H1 (cell line): Measurements from ENCODE around the gene ZNF135. TPM values are rescaled to one million over a fixed set of nuclear protein-coding genes. Genes with fewer than 3 reads are reported as not detected.

ENCODE experiments used
- CTCF ChIA-PET: fragments of 300-600 bp; sonication (Branson Sonifier 250); formaldehyde crosslinking; loops from one replicate; lab custom pipeline; 2021; ENCODE audit not compliant: partially characterized antibody; lab: Charles Lee
- POLR2A ChIA-PET: fragments of 300-600 bp; sonication (Branson Sonifier 250); formaldehyde crosslinking; loops from one replicate; lab custom pipeline; 2021; ENCODE audit warnings: inconsistent platforms; ENCODE audit not compliant: partially characterized antibody; lab: Charles Lee
- DNase-seq, 2 experiments: peaks; one replicate each; pipeline versions ENCODE4 v3.0.0 to v3.0.0-alpha.2; 2010 to 2022; ENCODE audit warnings: low spot score in 2 of 2, low read depth in 1 of 2, mixed read lengths in 1 of 2
- FAIRE-seq: peaks from 2 replicates; lab custom pipeline; 2011; peaks lifted over from hg19 to GRCh38; lab: Jason Lieb, UNC
- H2AFZ ChIP-seq: 2 replicates; pipeline ENCODE4 v1.8.1; 2012; ENCODE audit warnings: low read length, inconsistent platforms
- H2AK5ac ChIP-seq: 2 replicates; pipeline ENCODE4 v1.6.1; 2013; ENCODE audit warnings: low read depth, low read length
- H2BK120ac ChIP-seq: replicated peaks from 2 replicates; pipeline ENCODE3; 2013; ENCODE audit warnings: low read depth, low read length, inconsistent platforms
- H2BK12ac ChIP-seq: 2 replicates; pipeline ENCODE4 v1.6.1; 2013; ENCODE audit warnings: low read depth, low read length
- H2BK15ac ChIP-seq: 2 replicates; pipeline ENCODE4 v1.6.1; 2013; ENCODE audit warnings: low read length
- H2BK20ac ChIP-seq: 2 replicates; pipeline ENCODE4 v1.6.1; 2013; ENCODE audit warnings: low read length
- H2BK5ac ChIP-seq: 2 replicates; pipeline ENCODE4 v1.6.1; 2013; ENCODE audit warnings: low read depth, low read length
- H3K14ac ChIP-seq: 2 replicates; pipeline ENCODE4 v1.6.1; 2013; ENCODE audit warnings: inconsistent platforms; ENCODE audit not compliant: insufficient read length
- H3K18ac ChIP-seq: 2 replicates; pipeline ENCODE4 v1.6.1; 2013; ENCODE audit warnings: low read length; ENCODE audit errors: extremely low read depth
- H3K23ac ChIP-seq: 2 replicates; pipeline ENCODE4 v1.6.1; 2013; ENCODE audit warnings: inconsistent platforms; ENCODE audit not compliant: insufficient read length
- H3K23me2 ChIP-seq: 2 replicates; pipeline ENCODE4 v1.6.1; 2013; ENCODE audit warnings: low read depth, low read length
- H3K27ac ChIP-seq: 2 replicates; pipeline ENCODE4 v1.6.1; 2011; ENCODE audit warnings: low read depth, low read length, inconsistent platforms
- H3K27me3 ChIP-seq, 4 experiments: replicated peaks in 1 of 4; 1 replicate in 1 of 4; 2 replicates in 3 of 4; pipeline versions ENCODE4 v1.6.1 to v1.8.1; 2011 to 2013; ENCODE audit warnings: low read length in 3 of 4, mild to moderate bottlenecking in 3 of 4, inconsistent platforms in 2 of 4, mixed read lengths in 2 of 4, moderate library complexity in 1 of 4; ENCODE audit not compliant: control insufficient read depth in 3 of 4, insufficient read depth in 3 of 4; ENCODE audit errors: extremely low read depth in 1 of 4
- H3K36me3 ChIP-seq, 4 experiments: 2 replicates each; pipeline versions ENCODE4 v1.6.1 to v1.8.1; 2011 to 2013; ENCODE audit warnings: mild to moderate bottlenecking in 4 of 4, low read length in 3 of 4, moderate library complexity in 2 of 4, control low read depth in 1 of 4, inconsistent platforms in 1 of 4; ENCODE audit not compliant: insufficient read depth in 4 of 4, control insufficient read depth in 2 of 4
- H3K4ac ChIP-seq: replicated peaks from 2 replicates; pipeline ENCODE3; 2013; ENCODE audit warnings: low read length, low read depth, mixed read lengths, inconsistent platforms; ENCODE audit not compliant: insufficient read length
- H3K4me1 ChIP-seq, 4 experiments: replicated peaks in 1 of 4; 1 replicate in 1 of 4; 2 replicates in 3 of 4; pipeline versions ENCODE4 v1.6.1 to v1.8.1; 2011 to 2013; ENCODE audit warnings: low read length in 3 of 4, inconsistent platforms in 2 of 4, mixed read lengths in 1 of 4; ENCODE audit not compliant: insufficient read depth in 4 of 4, control insufficient read depth in 3 of 4
- H3K4me2 ChIP-seq, 2 experiments: 2 replicates each; pipeline versions ENCODE4 v1.6.1 to v1.8.1; 2011 to 2013; ENCODE audit warnings: low read depth in 2 of 2, low read length in 2 of 2, control low read depth in 1 of 2, inconsistent platforms in 1 of 2, mild to moderate bottlenecking in 1 of 2; ENCODE audit not compliant: insufficient read depth in 1 of 2
- H3K4me3 ChIP-seq, 4 experiments: fragments of 200-600, 300-600 bp in 1 of 4; sonication (generic), shearing (Covaris generic), sonication (Bioruptor Twin) in 1 of 4; 2 replicates each; pipeline versions ENCODE4 v1.5.1 to v1.8.1; 2011 to 2016; ENCODE audit warnings: low read length in 4 of 4, low read depth in 3 of 4, control low read depth in 2 of 4, inconsistent platforms in 2 of 4, mild to moderate bottlenecking in 2 of 4, mixed read lengths in 1 of 4, moderate library complexity in 1 of 4; ENCODE audit not compliant: insufficient read depth in 2 of 4; ENCODE audit errors: extremely low read depth in 1 of 4
- H3K56ac ChIP-seq: replicated peaks from 2 replicates; pipeline ENCODE3; 2013; ENCODE audit warnings: low read depth, mild to moderate bottlenecking, mixed read lengths, low read length, inconsistent platforms; ENCODE audit not compliant: insufficient read length
- H3K79me1 ChIP-seq: 2 replicates; pipeline ENCODE4 v1.6.1; 2013; ENCODE audit warnings: low read depth, low read length, control low read depth
- H3K79me2 ChIP-seq, 2 experiments: 2 replicates each; pipeline versions ENCODE4 v1.6.1 to v1.8.1; 2012 to 2013; ENCODE audit warnings: low read length in 2 of 2, mild to moderate bottlenecking in 2 of 2, inconsistent platforms in 1 of 2; ENCODE audit not compliant: insufficient read depth in 2 of 2, control insufficient read depth in 1 of 2
- H3K9ac ChIP-seq, 4 experiments: replicated peaks in 1 of 4; 1 replicate in 1 of 4; 2 replicates in 3 of 4; pipeline versions ENCODE4 v1.6.1 to v1.8.1; 2011 to 2013; ENCODE audit warnings: low read depth in 3 of 4, low read length in 3 of 4, control low read depth in 2 of 4, mild to moderate bottlenecking in 2 of 4, moderate library complexity in 2 of 4, inconsistent platforms in 1 of 4; ENCODE audit errors: extremely low read depth in 1 of 4
- H3K9me3 ChIP-seq, 2 experiments: 2 replicates each; pipeline versions ENCODE4 v1.6.1 to v1.8.1; 2012 to 2013; ENCODE audit warnings: mild to moderate bottlenecking in 2 of 2, moderate library complexity in 2 of 2, control low read depth in 1 of 2, inconsistent platforms in 1 of 2, low read depth in 1 of 2, low read length in 1 of 2, mixed read lengths in 1 of 2; ENCODE audit not compliant: insufficient read depth in 2 of 2
- H4K20me1 ChIP-seq, 2 experiments: replicated peaks in 1 of 2; 2 replicates each; pipeline versions ENCODE3 to v1.8.1; 2011 to 2013; ENCODE audit warnings: inconsistent platforms in 2 of 2, low read length in 2 of 2, mild to moderate bottlenecking in 1 of 2; ENCODE audit not compliant: insufficient read depth in 2 of 2, control insufficient read depth in 1 of 2
- H4K5ac ChIP-seq: 2 replicates; pipeline ENCODE4 v1.6.1; 2013; ENCODE audit warnings: low read length, low read depth, mixed read lengths, inconsistent platforms; ENCODE audit not compliant: insufficient read length
- H4K8ac ChIP-seq: 2 replicates; pipeline ENCODE4 v1.8.0; 2013; ENCODE audit warnings: mild to moderate bottlenecking, moderate library complexity, low read length, inconsistent platforms; ENCODE audit not compliant: insufficient read depth; ENCODE audit errors: extremely low read depth
- H4K91ac ChIP-seq: replicated peaks from 2 replicates; pipeline ENCODE3; 2013; ENCODE audit warnings: low read length, mixed read lengths, inconsistent platforms; ENCODE audit not compliant: insufficient read length
- ATF3 ChIP-seq: IDR thresholded peaks from 2 replicates; pipeline ENCODE4 v1.6.1; 2011; ENCODE audit warnings: low read depth, mild to moderate bottlenecking, low read length; ENCODE audit not compliant: insufficient read depth
- CHD1 ChIP-seq: IDR thresholded peaks from 2 replicates; pipeline ENCODE4 v1.6.1; 2012; ENCODE audit warnings: low read depth, low read length, improper control_type of control experiment
- CREB1 ChIP-seq: IDR thresholded peaks from 2 replicates; pipeline ENCODE4 v1.6.1; 2012; ENCODE audit warnings: inconsistent platforms
- HDAC6 ChIP-seq: IDR thresholded peaks from one replicate; pipeline ENCODE4 v1.7.1; 2012; ENCODE audit warnings: low read depth, mild to moderate bottlenecking, inconsistent platforms, low read length, moderate library complexity
- MAFK ChIP-seq: IDR thresholded peaks from 2 replicates; pipeline ENCODE4 v1.6.1; 2012; ENCODE audit warnings: low read depth, mild to moderate bottlenecking, improper control_type of control experiment, low read length
- PHF8 ChIP-seq: fragments of 200-600 bp; sonication (generic); conservative IDR thresholded peaks from 2 replicates; pipeline ENCODE4 v1.7.1; 2012; ENCODE audit warnings: low read depth, mild to moderate bottlenecking, inconsistent platforms, low read length, moderate library complexity
- RNF2 ChIP-seq: fragments of 200-900, 300-1000 bp; sonication (generic); IDR thresholded peaks from 2 replicates; pipeline ENCODE4 v1.7.1; 2016; ENCODE audit warnings: borderline replicate concordance, low read depth, mild to moderate bottlenecking, antibody characterized with exemption, low read length; ENCODE audit not compliant: poor library complexity, severe bottlenecking; ENCODE audit errors: missing control alignments
- SIX5 ChIP-seq: IDR thresholded peaks from 2 replicates; pipeline ENCODE4 v1.6.1; 2011; ENCODE audit warnings: mild to moderate bottlenecking, low read depth, low read length
- TEAD4 ChIP-seq: IDR thresholded peaks from 2 replicates; pipeline ENCODE4 v1.6.1; 2012; ENCODE audit warnings: low read depth, low read length, inconsistent platforms, mixed read lengths
- WGBS, 2 experiments: shearing (Covaris generic) in 1 of 2; methylation state at CpG; one replicate each; pipeline versions ENCODE4 v1.1.6 to v1.1.7; 2013 to 2015; ENCODE audit warnings: low lambda C conversion rate in 2 of 2, mixed read lengths in 2 of 2, inconsistent platforms in 1 of 2, low coverage in 1 of 2, missing lambda C conversion rate in 1 of 2; ENCODE audit not compliant: insufficient replicate concordance in 2 of 2, insufficient coverage in 1 of 2, insufficient read length in 1 of 2; ENCODE audit errors: extremely low coverage in 1 of 2, missing lambda C conversion rate in 1 of 2; 5-methylcytosine and 5-hydroxymethylcytosine counted together
- polyA plus RNA-seq, 7 experiments: library from polyadenylated mRNA; depleted of rRNA in 3 of 7; stranded (reverse) in 5 of 7; unstranded in 2 of 7; fragments of >200 nt in 5 of 7; fragments of 200-250 nt in 2 of 7; gene quantifications; 1 replicate in 5 of 7; 2 replicates in 1 of 7; 4 replicates in 1 of 7; pipeline versions ENCODE4 v1.2.1 to v1.2.3, GENCODE V29; 2011 to 2013; ENCODE audit warnings: missing spikeins in 2 of 7, mixed read lengths in 2 of 7
- total RNA-seq: library from RNA; stranded (reverse); fragmentation: NEBNext Ultra II Directional; extraction: Animal tissue kit (Norgen Biotek cat#: 25700); gene quantifications from 2 replicates; pipeline ENCODE4 v1.2.1, GENCODE V29; 2021

The ZNF135 gene
- total and polyA plus RNA-seq, 2 of the 8 experiments (the other 6 are each of a cell fraction or from before 2014, with no cell fraction given) = 5.2 to 7.9 TPM

DNA sequence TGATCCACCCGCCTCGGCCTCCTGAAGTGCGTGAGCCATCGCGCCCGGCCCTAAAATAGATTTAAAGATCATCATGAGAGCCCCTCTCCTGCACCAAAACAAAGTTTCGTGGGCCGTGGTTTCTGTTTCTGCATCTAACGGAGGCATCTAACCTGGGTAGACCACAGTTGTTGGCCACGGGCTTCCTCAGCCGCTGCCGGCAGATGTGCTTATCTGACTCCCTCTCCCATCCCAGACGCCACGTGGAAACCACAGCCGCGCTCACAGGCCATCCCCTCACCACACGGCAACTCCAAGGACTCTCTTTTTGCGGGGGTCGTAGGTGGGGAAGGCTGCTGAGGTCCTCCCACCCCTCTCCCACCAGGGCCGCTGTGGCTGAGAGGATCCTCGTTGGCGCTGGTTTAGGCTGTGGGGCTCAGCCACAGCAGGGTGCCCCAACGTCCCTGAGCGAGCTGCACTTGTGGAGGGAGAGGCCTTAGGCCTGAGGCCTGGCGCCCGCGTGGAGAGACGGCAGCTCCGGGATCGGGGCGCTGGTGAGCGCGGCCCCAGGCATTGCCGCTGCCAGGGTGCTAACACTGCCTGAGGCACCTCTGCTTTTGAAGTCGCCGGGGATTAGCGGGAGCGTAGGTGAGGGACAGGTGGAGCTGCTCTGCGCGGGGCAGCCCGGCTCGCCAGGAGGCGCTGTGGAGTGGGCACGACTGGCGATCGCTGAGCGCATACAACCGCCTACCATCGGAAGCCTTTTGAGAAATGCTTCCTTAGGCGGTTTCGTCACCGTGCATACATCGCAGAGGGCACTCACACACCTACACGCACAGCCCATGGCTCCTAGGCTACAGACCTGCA is 16.4 kb upstream of the ZNF135 start:
- Histone ChIP-seq H2BK15ac (0 out of 2 replicates have a peak overlapping the region, but pooled peaks have one; percentile 88), H3K27me3 (peaks cover 0 to 5% (median 4%) of the 10 kb centered on the region in 4 experiments; a peak in 3 of 7 replicates), H3K23me2 (peaks cover 2% of the 10 kb centered on the region; the same call in 1 of the 2 replicates), H3K4me3 (peak overlapping the region in 2 of 4 experiments; percentile 4 to 44; a peak in 1 of 8 replicates), H2BK5ac (no peak overlapping the region), H2BK20ac (no peak overlapping the region), H2BK120ac (no peak overlapping the region), H3K56ac (no peak overlapping the region), H3K4me1 (peaks cover 0 to 17% (median 11%) of the 10 kb centered on the region in 4 experiments; a peak in 6 of 7 replicates), H3K79me2 (no peaks in the 10 kb centered on the region), H2AFZ (peak overlapping the region; percentile 90), H3K23ac (no peak overlapping the region), H3K9me3 (peaks cover 16 to 35% of the 10 kb centered on the region in 2 experiments), H3K18ac (peak overlapping the region; percentile 38; the same call in 1 of the 2 replicates), H3K36me3 (no peaks in the 10 kb centered on the region), H3K4ac (peak overlapping the region; percentile 21), H3K79me1 (no peaks in the 10 kb centered on the region), H3K9ac (no peak overlapping the region; a peak in 1 of 7 replicates), H3K4me2 (peak overlapping the region; percentile 48 to 62), H3K27ac (no peak overlapping the region), H2BK12ac (peak overlapping the region; percentile 60; the same call in 1 of the 2 replicates), H4K5ac (no peak overlapping the region), H2AK5ac (no peak overlapping the region), H4K20me1 (no peaks in the 10 kb centered on the region), H4K91ac (no peak overlapping the region), H3K14ac (no peak overlapping the region), H4K8ac (no peak overlapping the region)
- ChIA-PET POLR2A (interaction anchor here (0.7 to 4.7 kb wide), 12 partner anchors 8 to 108 kb away, joined by 3 to 39 read pairs (median 6); partner anchors contain the start of genes ZNF135, ZNF329 and ZNF418), CTCF (interaction anchor here (0.7 to 6.7 kb wide), 18 partner anchors 8 to 115 kb away, joined by 3 to 113 read pairs (median 6); partner anchors contain the start of gene ZNF135)
- DNase-seq = peak; percentile 84 to 87
- WGBS, 2 experiments = 48% methylated on average over 53 of the region's 54 CpGs; no CpG with 5 or more reads in 1 of the 2 experiments
- no peak for FAIRE-seq
- TF ChIP-seq TEAD4 (no peak), RNF2 (no peak), HDAC6 (no peak), CREB1 (peak; percentile 52), ATF3 (0 out of 2 replicates have a peak, but pooled peaks have one; percentile 32), MAFK (no peak), CHD1 (no peak), SIX5 (no peak), PHF8 (0 out of 2 replicates have a peak, but pooled peaks have one; percentile 22)
